ENCODE measurements around the gene SEC61G. TPM values are rescaled to one million over a fixed set of nuclear protein-coding genes. Genes with fewer than 3 reads are reported as not detected.

The SEC61G gene
- total and polyA plus RNA-seq, 12 donors, result 73.7 to 578 (median 91.7) TPM

DNA sequence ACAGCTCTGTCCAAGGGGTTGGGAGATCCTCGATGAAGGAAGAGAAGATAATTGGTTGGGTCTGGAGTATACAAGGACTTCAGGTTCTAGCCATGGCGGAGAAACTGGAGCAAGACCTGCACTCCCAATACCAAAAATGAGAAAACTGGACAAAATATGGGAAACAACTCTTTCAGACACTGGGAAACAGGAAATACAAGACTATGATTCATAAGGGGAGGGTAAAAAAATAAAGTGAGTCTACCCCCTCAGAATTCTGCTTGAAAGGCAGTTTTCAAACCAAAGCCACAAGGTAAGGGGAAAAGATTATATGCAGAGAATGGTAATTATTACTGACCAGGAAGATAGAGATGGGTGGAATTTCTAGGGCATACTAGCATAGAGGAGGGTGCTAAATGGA is 10.2 kb upstream of the SEC61G start:
- intact Hi-C loops (cut with DNase I), result loop anchor here in 2 of 10 donors (5.0 to 10.0 kb wide), 2 partner anchors 493 to 596 kb away; partner anchors contain the start of gene LANCL2 (in 1 of the 2)

DNA sequence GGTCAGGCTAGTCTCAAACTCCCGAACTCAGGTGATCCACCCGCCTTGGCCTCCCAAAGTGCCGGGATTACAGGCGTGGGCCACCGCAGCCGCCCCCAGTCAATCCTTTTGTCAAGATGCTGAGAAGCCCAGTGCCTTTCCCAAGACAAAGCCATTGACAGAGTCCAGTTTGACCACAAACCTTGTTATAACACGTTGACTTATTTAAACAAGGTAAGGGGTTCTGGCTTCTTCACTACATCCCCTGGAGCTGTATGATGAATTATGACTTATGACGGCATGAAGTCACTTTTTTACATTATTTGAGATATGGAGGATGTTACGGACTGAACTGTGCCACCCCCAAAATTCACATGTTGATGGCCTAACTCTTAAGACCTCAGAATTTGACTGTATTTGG is 5.8 kb upstream of the SEC61G start:
- TF ChIP-seq, protein P1, sequence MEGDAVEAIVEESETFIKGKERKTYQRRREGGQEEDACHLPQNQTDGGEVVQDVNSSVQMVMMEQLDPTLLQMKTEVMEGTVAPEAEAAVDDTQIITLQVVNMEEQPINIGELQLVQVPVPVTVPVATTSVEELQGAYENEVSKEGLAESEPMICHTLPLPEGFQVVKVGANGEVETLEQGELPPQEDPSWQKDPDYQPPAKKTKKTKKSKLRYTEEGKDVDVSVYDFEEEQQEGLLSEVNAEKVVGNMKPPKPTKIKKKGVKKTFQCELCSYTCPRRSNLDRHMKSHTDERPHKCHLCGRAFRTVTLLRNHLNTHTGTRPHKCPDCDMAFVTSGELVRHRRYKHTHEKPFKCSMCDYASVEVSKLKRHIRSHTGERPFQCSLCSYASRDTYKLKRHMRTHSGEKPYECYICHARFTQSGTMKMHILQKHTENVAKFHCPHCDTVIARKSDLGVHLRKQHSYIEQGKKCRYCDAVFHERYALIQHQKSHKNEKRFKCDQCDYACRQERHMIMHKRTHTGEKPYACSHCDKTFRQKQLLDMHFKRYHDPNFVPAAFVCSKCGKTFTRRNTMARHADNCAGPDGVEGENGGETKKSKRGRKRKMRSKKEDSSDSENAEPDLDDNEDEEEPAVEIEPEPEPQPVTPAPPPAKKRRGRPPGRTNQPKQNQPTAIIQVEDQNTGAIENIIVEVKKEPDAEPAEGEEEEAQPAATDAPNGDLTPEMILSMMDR (IDR thresholded peaks at IDR 0.05), result no peak
- Histone ChIP-seq H3K36me3 (no peaks in the 10 kb centered on the region), H3K9me3 (no peaks in the 10 kb centered on the region), H3K4me3 (no peak overlapping the region), H3K27ac (no peak overlapping the region), H3K27me3 (peaks cover 0 to 26% (median 18%) of the 10 kb centered on the region in 7 donors), H3K4me1 (peaks cover 0 to 5% (median 0%) of the 10 kb centered on the region in 9 donors)
- 91 to 94% methylated on average over 9 of the region's 9 CpGs for WGBS, 2 donors
- ATAC-seq, result no peak
- intact Hi-C loops (cut with DNase I), result loop anchor here in 2 of 10 donors (5.0 to 10.0 kb wide), 2 partner anchors 497 to 600 kb away; partner anchors contain the start of gene LANCL2 (in 1 of the 2)
- no peak for DNase-seq

More for the DNA sequence above, 10.2 kb upstream of the SEC61G start:
- H3K27me3 ChIP-seq, result peaks cover 0 to 52% (median 29%) of the 10 kb centered on the region in 7 donors
- ATAC-seq, result no peak
- H3K36me3 ChIP-seq, result no peaks in the 10 kb centered on the region
- H3K4me3 ChIP-seq, result no peak overlapping the region
- TF ChIP-seq, protein P1 (IDR thresholded peaks at IDR 0.05), result no peak
- no peak overlapping the region for H3K27ac ChIP-seq
- DNase-seq, result no peak
- no peaks in the 10 kb centered on the region for H3K9me3 ChIP-seq
- H3K4me1 ChIP-seq, result peaks cover 0 to 7% (median 0%) of the 10 kb centered on the region in 9 donors
- WGBS, 2 donors, result 87 to 89% methylated on average over 2 of the region's 2 CpGs

- Histone ChIP-seq H3K36me3 (peaks cover 0 to 45% (median 7%) of the 10 kb centered on the region in 9 donors), H3K27me3 (no peaks in the 10 kb centered on the region), H3K4me1 (peaks cover 0 to 46% (median 37%) of the 10 kb centered on the region in 9 donors), H3K4me3 (peak overlapping the region in 9 of 10 donors; percentile 69 to 98 (median 94)), H3K27ac (peak overlapping the region in 1 of 10 donors; percentile 93), H3K9me3 (no peaks in the 10 kb centered on the region)
- ATAC-seq (no peak), DNase-seq (no peak)
- intact Hi-C loops (cut with DNase I), result loop anchor here in 1 of 10 donors (5.0 kb wide), 1 partner anchor 610 kb away; the partner anchor contains the start of gene LANCL2
- 67% methylated on average over 6 of the region's 6 CpGs for WGBS, 2 donors
- TF ChIP-seq, protein P1 (IDR thresholded peaks at IDR 0.05), result no peak
Measured at GRCh38 chr7:54757711-54758110, 1.3 kb downstream of the SEC61G start.

DNA sequence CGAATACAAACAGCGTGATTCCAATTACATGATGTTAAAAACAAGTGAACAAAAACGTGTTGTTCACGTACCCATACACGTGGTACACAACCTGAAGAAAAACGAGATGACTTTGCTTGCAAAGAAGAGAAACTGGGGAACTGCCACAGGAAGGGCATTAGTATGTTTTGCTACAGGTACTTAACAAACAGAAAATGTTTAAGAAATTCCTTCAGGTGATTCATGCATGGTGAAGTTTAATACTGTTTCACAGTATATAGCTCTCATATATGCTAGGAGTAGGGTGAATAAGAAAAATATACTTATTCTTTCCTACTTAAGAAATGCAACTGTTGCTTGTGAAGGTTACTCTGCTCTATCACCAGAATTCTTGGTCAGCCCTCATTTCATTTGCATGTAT is 9.8 kb downstream of the SEC61G start:
- Histone ChIP-seq H3K36me3 (peaks cover 0 to 78% (median 31%) of the 10 kb centered on the region in 9 donors), H3K4me3 (no peak overlapping the region), H3K4me1 (peaks cover 0 to 4% (median 0%) of the 10 kb centered on the region in 9 donors), H3K27ac (no peak overlapping the region), H3K27me3 (no peaks in the 10 kb centered on the region), H3K9me3 (no peaks in the 10 kb centered on the region)
- ATAC-seq (no peak), DNase-seq (no peak)
- intact Hi-C loops (cut with DNase I), result no loop called here
- WGBS, 2 donors, result 92 to 94% methylated on average over 6 of the region's 6 CpGs
- TF ChIP-seq, protein P1 (IDR thresholded peaks at IDR 0.05), result no peak

Measured in heart right ventricle (tissue), 16 donors.